Measurements from ENCODE around the gene CWC22.

GRCh38 chr2:179974761-179975160 lies 32.3 kb downstream of the CWC22 start:
- no peak for TF ChIP-seq CTCF (IDR thresholded peaks at IDR 0.05; ENCODE audit: extremely low read depth in 1 of 2, insufficient read depth in 1 of 2, low read depth in 1 of 2, low read length in 2 of 2)
- TF ChIP-seq POLR2A (IDR thresholded peaks at IDR 0.05; ENCODE audit: low read depth, low read length): no peak
- TF ChIP-seq, protein P1, sequence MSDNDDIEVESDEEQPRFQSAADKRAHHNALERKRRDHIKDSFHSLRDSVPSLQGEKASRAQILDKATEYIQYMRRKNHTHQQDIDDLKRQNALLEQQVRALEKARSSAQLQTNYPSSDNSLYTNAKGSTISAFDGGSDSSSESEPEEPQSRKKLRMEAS (IDR thresholded peaks at IDR 0.05; ENCODE audit: insufficient read depth, insufficient read length): no peak
